A673 (cell line): ENCODE measurements around the gene ARL10.

ENCODE experiments used
- CTCF ChIP-seq: fragments of 300-800, 200-600 bp; sonication (generic); conservative IDR thresholded peaks from 2 replicates; pipeline ENCODE4 v1.5.1; 2017; ENCODE audit warnings: low read depth, mild to moderate bottlenecking, antibody characterized with exemption, low read length, moderate library complexity, mixed read lengths
- EZH2 ChIP-seq: fragments of 200-600 bp; sonication (generic); IDR thresholded peaks from 2 replicates; pipeline ENCODE4 v1.6.1; 2017; ENCODE audit warnings: borderline replicate concordance, low read depth, mild to moderate bottlenecking, mixed read lengths, antibody characterized with exemption, low read length; ENCODE audit not compliant: poor library complexity, severe bottlenecking

GRCh38 chr5:176389135-176390123, 24.1 kb downstream of the ARL10 start:
- TF ChIP-seq CTCF (no peak), EZH2 (no peak)
